HG03097 (cell line): ENCODE results near the gene OLA1.

Source experiments
- ATAC-seq: cut with Tn5 transposase; IDR thresholded peaks from one replicate; pipeline ENCODE4 v1.9.1; 2021; ENCODE audit not compliant: unreplicated experiment, low FRiP score

Gene OLA1

DNA sequence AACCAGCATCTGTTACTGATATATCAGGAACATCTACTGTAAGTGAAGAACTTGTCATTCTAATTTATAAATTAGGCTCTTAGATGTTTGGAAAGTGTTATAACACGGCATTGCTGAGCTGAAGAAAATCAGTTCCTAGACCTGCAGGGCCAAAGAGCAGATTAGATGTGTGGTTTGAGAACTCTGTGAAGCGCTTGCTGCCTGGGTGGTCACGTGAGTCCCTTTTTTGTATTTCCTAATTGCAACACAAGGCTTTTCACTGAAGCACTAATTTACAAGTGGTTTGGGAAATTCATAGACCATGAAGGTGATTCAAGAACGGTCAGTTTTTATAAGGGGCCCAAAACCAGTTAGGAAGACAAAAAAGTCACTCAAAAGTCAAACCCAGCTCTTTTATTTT, 176.3 kb downstream of the OLA1 start:
- ATAC-seq, result no peak

DNA sequence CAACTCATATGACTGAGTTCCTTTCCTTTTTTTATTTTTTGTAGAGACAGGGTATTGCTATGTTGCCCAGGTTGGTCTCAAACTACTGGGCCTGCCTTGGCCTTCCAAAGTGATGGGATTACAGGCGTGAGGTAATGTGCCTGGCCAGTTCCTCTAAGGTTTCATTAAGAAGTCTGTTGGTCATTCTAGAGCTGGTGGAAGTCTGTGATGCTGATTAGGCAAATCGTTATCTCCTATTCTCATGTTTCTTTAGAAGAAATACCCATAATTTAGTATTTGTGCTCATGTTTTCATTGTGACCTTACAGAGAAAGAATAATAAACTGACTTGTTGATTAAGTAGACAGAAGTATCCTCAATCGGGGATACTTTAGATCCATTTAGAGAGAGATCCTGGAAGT, 177.0 kb downstream of the OLA1 start:
- ATAC-seq, result no peak

DNA sequence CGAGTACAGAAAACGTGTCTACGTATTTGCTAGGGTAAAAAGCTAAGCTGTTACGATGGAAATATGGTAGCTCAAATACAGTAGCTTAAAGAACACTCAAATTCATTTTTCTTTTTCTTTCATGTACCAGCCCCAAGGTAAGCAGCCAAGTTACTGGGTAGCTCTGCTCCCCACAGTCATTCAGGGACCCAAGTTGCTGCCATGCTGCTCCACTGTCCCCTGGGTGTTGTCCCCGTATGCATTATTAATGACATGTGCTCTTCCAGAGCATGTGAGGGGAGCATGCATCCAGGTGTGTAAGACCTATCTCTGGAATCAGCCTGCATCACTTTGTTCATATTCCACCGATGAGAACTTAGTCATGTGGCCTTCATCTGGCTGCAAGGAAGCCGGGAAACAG, 178.1 kb downstream of the OLA1 start:
- ATAC-seq, result no peak

DNA sequence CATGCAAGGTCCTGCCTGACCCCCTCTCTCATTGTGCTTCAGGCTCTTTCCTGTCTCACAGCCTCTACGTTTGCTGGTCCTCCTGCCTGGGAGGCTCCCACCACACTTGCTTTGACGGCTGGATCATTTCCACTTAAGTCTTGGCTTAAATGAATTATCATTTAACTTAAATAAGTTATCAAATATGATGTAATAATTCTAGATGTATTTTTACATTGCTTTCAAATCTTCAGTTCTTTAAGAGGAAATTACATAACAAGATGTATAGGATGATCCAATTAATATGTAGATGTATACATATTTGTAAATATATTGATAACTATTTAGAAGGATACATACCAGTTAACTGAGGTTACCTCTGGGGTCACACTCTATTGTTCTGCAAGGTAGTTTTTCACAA, 180.5 kb downstream of the OLA1 start:
- ATAC-seq, result no peak

GRCh38 chr2:174066871-174067270, 181.5 kb downstream of the OLA1 start:
- no peak for ATAC-seq

- ATAC-seq, result no peak
These were observed 184.7 kb downstream of the OLA1 start for GRCh38 chr2:174063492-174064092.

- no peak for ATAC-seq
These were observed 185.4 kb downstream of the OLA1 start for GRCh38 chr2:174062934-174063333.

- ATAC-seq, result no peak
These were observed 188.5 kb downstream of the OLA1 start for GRCh38 chr2:174059884-174060244.

DNA sequence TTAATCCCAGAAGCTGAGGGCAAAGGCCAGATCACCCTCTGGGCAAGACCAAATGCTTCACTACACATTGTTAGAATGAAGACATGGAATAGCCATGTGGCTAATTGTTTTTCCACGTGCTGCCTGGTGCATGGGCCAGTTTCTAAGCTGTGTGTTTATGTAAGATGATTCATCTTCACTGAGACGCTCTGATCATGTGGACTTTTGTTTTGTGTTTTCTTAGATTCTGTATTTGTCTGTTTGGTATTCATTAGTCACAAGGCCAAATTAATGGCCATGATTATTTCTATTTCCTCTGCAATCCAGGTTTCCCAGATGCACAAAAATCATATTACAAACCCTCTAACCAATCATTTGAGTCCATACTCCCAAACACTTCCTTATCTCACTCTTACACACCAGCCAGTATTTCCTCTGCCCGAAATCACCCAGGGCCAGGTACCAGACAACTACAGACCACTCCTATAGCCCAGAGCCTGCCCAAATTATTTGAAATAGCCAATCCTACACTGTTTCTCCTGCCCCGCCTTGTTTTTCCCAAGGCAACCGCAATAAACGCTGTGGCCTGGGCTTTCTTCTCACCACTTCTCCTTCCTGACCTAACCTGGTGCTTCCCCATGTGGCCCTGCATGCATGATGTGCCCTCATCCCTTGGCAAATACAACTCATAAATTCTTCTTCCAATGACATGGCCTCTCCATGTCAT, 189.0 kb downstream of the OLA1 start:
- ATAC-seq, result no peak

GRCh38 chr2:174058456-174058855, 189.9 kb downstream of the OLA1 start:
- ATAC-seq, result no peak

DNA sequence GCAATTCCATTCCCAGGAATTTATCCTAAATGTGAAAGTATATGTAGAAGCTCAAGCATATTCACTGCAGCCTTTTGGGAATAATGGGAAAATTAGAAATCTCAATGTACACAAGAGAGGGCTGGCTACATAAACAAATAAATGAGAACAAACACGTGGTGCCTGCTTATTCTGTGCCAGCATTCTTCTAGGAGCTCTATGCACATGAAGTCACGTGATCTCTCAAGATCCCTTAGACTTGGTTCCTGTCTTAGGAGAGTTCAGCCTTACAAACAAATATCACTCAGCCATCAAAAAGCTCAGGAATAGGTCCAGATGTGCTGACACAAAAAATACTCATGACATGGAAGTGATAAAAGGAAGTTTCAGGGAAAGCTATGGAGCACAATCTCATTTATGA, 190.3 kb downstream of the OLA1 start:
- no peak for ATAC-seq

GRCh38 chr2:174054926-174055325, 193.4 kb downstream of the OLA1 start:
- ATAC-seq, result no peak

GRCh38 chr2:174053355-174054151, 194.8 kb downstream of the OLA1 start:
- ATAC-seq, result no peak

DNA sequence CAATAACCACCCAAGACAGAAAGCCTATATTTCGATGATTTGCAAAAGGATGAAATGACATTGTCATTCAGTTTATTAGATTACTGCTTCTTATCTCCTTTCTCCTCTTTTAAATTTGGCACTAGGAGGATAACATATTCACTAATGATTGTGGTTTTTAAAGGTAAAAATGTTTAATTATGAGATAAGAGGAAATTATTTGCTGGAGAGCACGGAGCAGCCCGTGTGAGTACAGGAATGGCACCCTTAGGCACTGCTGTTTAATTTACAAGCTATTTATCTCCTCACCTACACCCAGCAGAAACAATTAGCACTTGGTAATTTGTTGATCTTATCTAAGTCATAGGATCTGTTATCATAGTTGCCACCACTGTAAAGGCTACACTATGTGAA, 195.8 kb downstream of the OLA1 start:
- ATAC-seq, result no peak

GRCh38 chr2:174051741-174052583, 196.4 kb downstream of the OLA1 start:
- no peak for ATAC-seq

DNA sequence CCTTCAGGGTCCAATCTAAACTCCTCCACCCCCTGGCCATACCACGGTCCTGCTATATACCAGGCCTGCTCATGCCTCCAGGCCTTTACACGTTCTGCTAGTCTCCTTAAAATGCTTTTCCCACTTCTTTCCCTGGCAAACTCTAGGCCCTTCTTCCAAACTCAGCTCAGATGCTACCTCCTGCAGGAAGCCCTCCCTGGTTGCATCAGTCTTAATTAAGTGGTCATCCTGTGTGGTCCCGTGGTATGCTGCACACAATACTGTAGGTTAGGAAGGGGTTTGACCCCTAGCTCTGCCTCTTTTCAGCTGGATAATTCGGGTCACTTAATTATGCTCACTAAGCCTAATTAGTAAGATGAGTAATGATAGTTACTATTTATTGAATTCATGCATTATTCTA, 197.3 kb downstream of the OLA1 start:
- ATAC-seq, result no peak

DNA sequence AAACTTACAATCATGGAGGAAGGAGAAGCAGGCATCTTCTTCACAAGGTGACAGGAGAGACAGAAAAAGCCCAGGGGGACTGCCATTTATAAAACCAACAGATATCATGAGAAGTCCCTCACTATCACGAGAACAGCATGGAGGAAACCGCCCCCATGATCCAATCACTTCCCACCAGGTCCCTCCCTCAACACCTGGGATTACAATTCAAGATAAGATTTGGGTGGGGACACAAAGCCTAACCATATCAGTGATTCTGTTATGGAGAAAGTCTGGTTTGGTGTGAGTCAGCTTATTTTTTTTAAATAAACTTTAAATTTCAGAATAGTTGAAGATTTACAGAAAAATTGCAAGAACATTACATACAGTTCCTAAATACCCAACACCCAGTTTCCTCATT, 198.4 kb downstream of the OLA1 start:
- no peak for ATAC-seq

DNA sequence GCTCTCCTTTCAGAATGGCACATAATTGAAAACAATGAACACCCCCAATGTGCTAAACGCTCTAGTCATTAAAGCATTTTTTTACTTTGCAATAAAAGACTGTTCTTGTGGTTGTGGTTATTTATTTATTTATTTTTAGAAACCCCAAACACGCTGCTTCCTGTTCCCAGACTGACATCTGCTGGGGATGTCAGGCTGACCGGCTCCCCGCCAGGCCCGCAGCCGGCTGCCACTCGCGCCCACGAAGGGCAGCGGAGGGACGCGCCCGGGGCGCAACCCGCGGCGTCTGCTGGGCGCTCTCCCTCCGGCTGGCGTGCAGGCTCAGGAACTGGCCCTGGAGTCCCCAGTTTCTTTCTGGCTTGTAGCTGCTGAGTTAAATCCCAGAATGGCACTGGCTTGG, 200.1 kb downstream of the OLA1 start:
- ATAC-seq, result no peak

GRCh38 chr2:174047746-174048145, 200.6 kb downstream of the OLA1 start:
- ATAC-seq, result no peak

DNA sequence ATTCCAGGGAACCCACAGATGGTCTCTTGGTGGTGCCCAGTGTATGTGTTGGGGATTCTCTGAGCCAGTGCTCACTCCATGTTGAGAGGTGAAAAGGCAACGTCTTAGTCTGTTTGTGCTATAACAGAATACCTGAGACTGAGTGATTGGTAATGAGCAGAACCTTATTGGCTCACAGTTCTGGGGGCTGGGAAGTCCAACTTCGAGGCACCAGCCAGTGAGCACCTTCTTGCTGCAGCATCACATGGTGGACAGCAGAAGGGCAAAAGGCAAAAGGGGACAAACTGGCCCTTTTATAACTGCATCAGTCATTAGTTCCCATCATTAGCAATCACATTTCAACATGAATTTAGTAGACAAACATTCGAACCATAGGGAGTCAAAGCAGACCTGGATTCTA, 202.2 kb downstream of the OLA1 start:
- no peak for ATAC-seq

GRCh38 chr2:174044556-174044955, 203.8 kb downstream of the OLA1 start:
- ATAC-seq, result no peak
